HL-60 (cell line): ENCODE measurements around the gene ITGA7.
"Not testable (repeated sequence)": the region's sequence is repeated elsewhere in the genome, so short reads cannot be mapped to it uniquely, and the experiment has no call there.

Experiments
- DNase-seq, 2 experiments: peaks; one replicate each; pipeline ENCODE4 v3.0.0-alpha.2; 2010 to 2020; ENCODE audit warnings: low read depth in 1 of 2, low spot score in 1 of 2
- H3K27ac ChIP-seq: fragments of 250-450 bp; sonication (Bioruptor Pico); replicated peaks from 2 replicates; pipeline ENCODE4 v1.5.1; 2020; ENCODE audit warnings: mild to moderate bottlenecking, moderate library complexity
- H3K27me3 ChIP-seq: fragments of 250-450 bp; sonication (Bioruptor Pico); 2 replicates; pipeline ENCODE4 v1.5.1; 2021; ENCODE audit warnings: mild to moderate bottlenecking, moderate library complexity; ENCODE audit not compliant: insufficient read depth, poor library complexity, severe bottlenecking
- H3K4me3 ChIP-seq: replicated peaks from 2 replicates; pipeline ENCODE4 v1.5.1; 2011; ENCODE audit warnings: mild to moderate bottlenecking, control low read depth, low read length; ENCODE audit not compliant: insufficient read depth
- CTCF ChIP-seq: IDR thresholded peaks from one replicate; pipeline ENCODE4 v1.5.1; 2011; ENCODE audit warnings: low read length, control low read depth, inconsistent platforms; ENCODE audit not compliant: insufficient read depth
- GABPA ChIP-seq: IDR thresholded peaks from 2 replicates; pipeline ENCODE4 v1.6.1; 2012; ENCODE audit warnings: low read depth
- POLR2AphosphoS5 ChIP-seq: IDR thresholded peaks from 2 replicates; pipeline ENCODE4 v1.6.1; 2012; ENCODE audit warnings: low read depth
- REST ChIP-seq: IDR thresholded peaks from 2 replicates; pipeline ENCODE4 v1.6.1; 2012; ENCODE audit warnings: low read depth; ENCODE audit not compliant: insufficient replicate concordance
- SPI1 ChIP-seq: IDR thresholded peaks from 2 replicates; pipeline ENCODE4 v1.6.1; 2012; ENCODE audit warnings: low read depth, mild to moderate bottlenecking, borderline replicate concordance

Gene ITGA7

GRCh38 chr12:55652352-55652751, 55.4 kb downstream of the ITGA7 start:
- H3K27me3 ChIP-seq: no peaks in the 10 kb centered on the region
- no peak overlapping the region for H3K27ac ChIP-seq
- TF ChIP-seq SPI1: no peak
- TF ChIP-seq GABPA: no peak
- TF ChIP-seq POLR2AphosphoS5: no peak
- H3K4me3 ChIP-seq: no peak overlapping the region
- DNase-seq: no peak

GRCh38 chr12:55651299-55651683, 56.4 kb downstream of the ITGA7 start:
- no peak overlapping the region for H3K4me3 ChIP-seq
- H3K27me3 ChIP-seq: no peaks in the 10 kb centered on the region
- TF ChIP-seq GABPA (no peak), SPI1 (no peak), REST (no peak), POLR2AphosphoS5 (no peak), CTCF (no peak)
- H3K27ac ChIP-seq: peak overlapping the region; percentile 69
- DNase-seq: no peak

GRCh38 chr12:55650620-55651298, 56.9 kb downstream of the ITGA7 start:
- not testable (repeated sequence) for H3K4me3 ChIP-seq, H3K27me3 ChIP-seq
- peak; percentile 58 to 71 for DNase-seq
- TF ChIP-seq SPI1: peak; percentile 96
- peak overlapping the region; percentile 69 for H3K27ac ChIP-seq

- Histone ChIP-seq H3K4me3 (no peak overlapping the region), H3K27me3 (no peaks in the 10 kb centered on the region), H3K27ac (no peak overlapping the region)
- no peak for DNase-seq
- TF ChIP-seq CTCF (no peak), GABPA (no peak), REST (no peak), POLR2AphosphoS5 (no peak), SPI1 (no peak)
These were observed 60.7 kb downstream of the ITGA7 start for GRCh38 chr12:55647027-55647426.

- TF ChIP-seq REST (no peak), GABPA (no peak), SPI1 (no peak)
- DNase-seq: no peak
- Histone ChIP-seq H3K27me3 (no peaks in the 10 kb centered on the region), H3K27ac (no peak overlapping the region), H3K4me3 (no peak overlapping the region)
These were observed 63.1 kb downstream of the ITGA7 start for GRCh38 chr12:55644591-55644990.
